ENCODE results near the gene MKNK1.
A peak's percentile ranks its signal among the peaks of the same experiment; 100 is the strongest.

Gene MKNK1

GRCh38 chr1:46554597-46555381, 49.3 kb downstream of the MKNK1 start:
- peaks cover 5% of the 10 kb centered on the region for H3K36me3 ChIP-seq (ENCODE audit: insufficient read depth, low read length)
- H3K9ac ChIP-seq (ENCODE audit: low read depth, low read length), result no peak overlapping the region
- H3K4me2 ChIP-seq (ENCODE audit: low read length), result no peak overlapping the region
- H3K4me1 ChIP-seq (ENCODE audit: control insufficient read depth, insufficient read depth, low read length), result peaks cover 12% of the 10 kb centered on the region
- H3K9me3 ChIP-seq (replicated peaks; ENCODE audit: low read length), result no peaks in the 10 kb centered on the region
- H3K27me3 ChIP-seq (ENCODE audit: control insufficient read depth, insufficient read depth, low read length), result peaks cover 13% of the 10 kb centered on the region
- H3K4me3 ChIP-seq (ENCODE audit: low read length), result no peak overlapping the region

GRCh38 chr1:46554236-46554596, 49.9 kb downstream of the MKNK1 start:
- H3K27me3 ChIP-seq (ENCODE audit: control insufficient read depth, insufficient read depth, low read length), result peaks cover 13% of the 10 kb centered on the region
- peaks cover 12% of the 10 kb centered on the region for H3K4me1 ChIP-seq (ENCODE audit: control insufficient read depth, insufficient read depth, low read length)
- H3K4me3 ChIP-seq (ENCODE audit: low read length), result no peak overlapping the region
- no peak overlapping the region for H3K9ac ChIP-seq (ENCODE audit: low read depth, low read length)
- H3K9me3 ChIP-seq (replicated peaks; ENCODE audit: low read length), result no peaks in the 10 kb centered on the region
- no peak overlapping the region for H3K4me2 ChIP-seq (ENCODE audit: low read length)
- H3K36me3 ChIP-seq (ENCODE audit: insufficient read depth, low read length), result peaks cover 5% of the 10 kb centered on the region

- Histone ChIP-seq H3K4me3 (ENCODE audit: low read length) (no peak overlapping the region), H3K27me3 (ENCODE audit: control insufficient read depth, insufficient read depth, low read length) (peaks cover 13% of the 10 kb centered on the region), H3K9ac (ENCODE audit: low read depth, low read length) (no peak overlapping the region), H3K4me1 (ENCODE audit: control insufficient read depth, insufficient read depth, low read length) (peaks cover 12% of the 10 kb centered on the region), H3K4me2 (ENCODE audit: low read length) (no peak overlapping the region), H3K36me3 (ENCODE audit: insufficient read depth, low read length) (peaks cover 5% of the 10 kb centered on the region), H3K9me3 (replicated peaks; ENCODE audit: low read length) (no peaks in the 10 kb centered on the region)
Observed at GRCh38 chr1:46553506-46553905, 50.6 kb downstream of the MKNK1 start.

- no peak overlapping the region for H3K4me3 ChIP-seq (ENCODE audit: low read length)
- no peaks in the 10 kb centered on the region for H3K9me3 ChIP-seq (replicated peaks; ENCODE audit: low read length)
- peaks cover 12% of the 10 kb centered on the region for H3K4me1 ChIP-seq (ENCODE audit: control insufficient read depth, insufficient read depth, low read length)
- peaks cover 13% of the 10 kb centered on the region for H3K27me3 ChIP-seq (ENCODE audit: control insufficient read depth, insufficient read depth, low read length)
- H3K4me2 ChIP-seq (ENCODE audit: low read length), result no peak overlapping the region
- H3K9ac ChIP-seq (ENCODE audit: low read depth, low read length), result no peak overlapping the region
- no peaks in the 10 kb centered on the region for H3K36me3 ChIP-seq (ENCODE audit: insufficient read depth, low read length)
Observed at GRCh38 chr1:46552357-46553237, 51.5 kb downstream of the MKNK1 start.

- no peak within 1 kb of the TSS for H3K4me3 ChIP-seq (ENCODE audit: low read length)
- H3K36me3 ChIP-seq (ENCODE audit: insufficient read depth, low read length), result no peaks in the 10 kb centered on the region
- H3K4me2 ChIP-seq (ENCODE audit: low read length), result no peak within 1 kb of the TSS
- H3K27me3 ChIP-seq (ENCODE audit: control insufficient read depth, insufficient read depth, low read length), result peaks cover 21% of the 10 kb centered on the region
- H3K9me3 ChIP-seq (replicated peaks; ENCODE audit: low read length), result no peaks in the 10 kb centered on the region
- H3K9ac ChIP-seq (ENCODE audit: low read depth, low read length), result no peak within 1 kb of the TSS
- peaks cover 4% of the 10 kb centered on the region for H3K4me1 ChIP-seq (ENCODE audit: control insufficient read depth, insufficient read depth, low read length)
Observed at GRCh38 chr1:46551597-46552095, 52.4 kb downstream of the MKNK1 start, which contains the start of gene KNCN. Gene KNCN, minus strand, starts transcription at chr1:46551647. Its CDS starts 432 bp downstream, at chr1:46551215.

- H3K9ac ChIP-seq (ENCODE audit: low read depth, low read length), result no peak overlapping the region
Observed at GRCh38 chr1:46550751-46551231, 53.3 kb downstream of the MKNK1 start.

GRCh38 chr1:46549697-46550681, 54.1 kb downstream of the MKNK1 start:
- Histone ChIP-seq H3K4me2 (ENCODE audit: low read length) (no peak overlapping the region), H3K4me3 (ENCODE audit: low read length) (no peak overlapping the region), H3K9ac (ENCODE audit: low read depth, low read length) (no peak overlapping the region), H3K4me1 (ENCODE audit: control insufficient read depth, insufficient read depth, low read length) (no peaks in the 10 kb centered on the region), H3K9me3 (replicated peaks; ENCODE audit: low read length) (no peaks in the 10 kb centered on the region), H3K36me3 (ENCODE audit: insufficient read depth, low read length) (no peaks in the 10 kb centered on the region), H3K27me3 (ENCODE audit: control insufficient read depth, insufficient read depth, low read length) (peaks cover 37% of the 10 kb centered on the region)

More at GRCh38 chr1:46550751-46551231, 53.3 kb downstream of the MKNK1 start:
- Histone ChIP-seq H3K27me3 (ENCODE audit: control insufficient read depth, insufficient read depth, low read length) (peaks cover 29% of the 10 kb centered on the region), H3K4me1 (ENCODE audit: control insufficient read depth, insufficient read depth, low read length) (no peaks in the 10 kb centered on the region), H3K9me3 (replicated peaks; ENCODE audit: low read length) (no peaks in the 10 kb centered on the region), H3K4me2 (ENCODE audit: low read length) (no peak overlapping the region), H3K4me3 (ENCODE audit: low read length) (no peak overlapping the region), H3K36me3 (ENCODE audit: insufficient read depth, low read length) (no peaks in the 10 kb centered on the region)

GRCh38 chr1:46547481-46548383, 56.3 kb downstream of the MKNK1 start:
- Histone ChIP-seq H3K4me2 (ENCODE audit: low read length) (peak overlapping the region; percentile 38), H3K4me1 (ENCODE audit: control insufficient read depth, insufficient read depth, low read length) (no peaks in the 10 kb centered on the region), H3K9ac (ENCODE audit: low read depth, low read length) (no peak overlapping the region), H3K9me3 (replicated peaks; ENCODE audit: low read length) (no peaks in the 10 kb centered on the region), H3K4me3 (ENCODE audit: low read length) (no peak overlapping the region), H3K36me3 (ENCODE audit: insufficient read depth, low read length) (no peaks in the 10 kb centered on the region), H3K27me3 (ENCODE audit: control insufficient read depth, insufficient read depth, low read length) (peaks cover 60% of the 10 kb centered on the region)

GRCh38 chr1:46546210-46546609, 57.9 kb downstream of the MKNK1 start:
- no peaks in the 10 kb centered on the region for H3K9me3 ChIP-seq (replicated peaks; ENCODE audit: low read length)
- H3K27me3 ChIP-seq (ENCODE audit: control insufficient read depth, insufficient read depth, low read length), result peaks cover 69% of the 10 kb centered on the region
- H3K4me2 ChIP-seq (ENCODE audit: low read length), result no peak overlapping the region
- H3K9ac ChIP-seq (ENCODE audit: low read depth, low read length), result no peak overlapping the region
- no peaks in the 10 kb centered on the region for H3K36me3 ChIP-seq (ENCODE audit: insufficient read depth, low read length)
- H3K4me1 ChIP-seq (ENCODE audit: control insufficient read depth, insufficient read depth, low read length), result no peaks in the 10 kb centered on the region
- no peak overlapping the region for H3K4me3 ChIP-seq (ENCODE audit: low read length)

GRCh38 chr1:46545784-46546183, 58.3 kb downstream of the MKNK1 start:
- Histone ChIP-seq H3K36me3 (ENCODE audit: insufficient read depth, low read length) (no peaks in the 10 kb centered on the region), H3K27me3 (ENCODE audit: control insufficient read depth, insufficient read depth, low read length) (peaks cover 69% of the 10 kb centered on the region), H3K9ac (ENCODE audit: low read depth, low read length) (no peak overlapping the region), H3K4me2 (ENCODE audit: low read length) (no peak overlapping the region), H3K4me1 (ENCODE audit: control insufficient read depth, insufficient read depth, low read length) (no peaks in the 10 kb centered on the region), H3K4me3 (ENCODE audit: low read length) (no peak overlapping the region), H3K9me3 (replicated peaks; ENCODE audit: low read length) (no peaks in the 10 kb centered on the region)
